Mesenteric fat pad (tissue), 1 donor: ENCODE measurements around the gene CHSY1. TPM values are rescaled to one million over a fixed set of nuclear protein-coding genes. Genes with fewer than 3 reads are reported as not detected.
A peak's percentile ranks its signal among the peaks of the same experiment; 100 is the strongest.

Experiments
- DNase-seq: peaks from one replicate; pipeline ENCODE4 v3.0.0-alpha.2; 2020; ENCODE audit warnings: low spot score
- total RNA-seq: library from RNA; stranded (reverse); fragmentation: NEBNext Ultra II Directional; extraction: Animal tissue kit (Norgen Biotek cat#: 25700); gene quantifications from one replicate; pipeline ENCODE4 v1.2.1, GENCODE V29; 2021
- donor health status: DM: yes; HTN: yes; CAD: no.

Gene CHSY1
- total RNA-seq, 1 donor from 2014 or later: 53.5 TPM

- DNase-seq: peak; percentile 75
Measured at GRCh38 chr15:101173233-101174119, 78.4 kb downstream of the CHSY1 start.

DNA sequence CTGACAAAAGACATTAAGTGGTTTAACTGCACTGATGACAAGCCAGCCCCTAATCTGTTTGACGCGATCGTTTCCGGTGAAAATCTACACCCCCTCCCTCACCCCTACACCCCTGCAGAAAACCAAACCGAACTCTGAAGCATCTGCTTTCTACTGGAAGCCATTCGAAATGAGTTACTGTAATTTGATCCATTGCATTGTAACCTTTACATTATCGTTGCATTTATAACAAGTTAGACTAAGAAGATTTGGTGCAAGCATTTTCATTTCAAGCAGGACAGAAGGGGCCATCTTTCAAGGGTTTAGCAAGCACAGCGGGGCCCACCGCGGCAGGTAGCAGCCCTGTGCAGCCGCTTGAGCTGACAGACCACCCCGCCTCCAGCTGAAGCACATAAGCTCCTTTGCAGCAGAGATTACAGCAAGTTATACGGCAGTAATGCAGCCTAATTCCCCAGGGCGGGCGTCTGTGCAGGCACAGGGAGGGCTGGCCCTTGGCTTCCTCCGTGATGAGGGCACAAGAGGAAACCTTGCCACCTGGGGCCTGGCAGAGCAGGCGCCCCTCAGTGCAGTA is 79.3 kb downstream of the CHSY1 start:
- DNase-seq: no peak

DNA sequence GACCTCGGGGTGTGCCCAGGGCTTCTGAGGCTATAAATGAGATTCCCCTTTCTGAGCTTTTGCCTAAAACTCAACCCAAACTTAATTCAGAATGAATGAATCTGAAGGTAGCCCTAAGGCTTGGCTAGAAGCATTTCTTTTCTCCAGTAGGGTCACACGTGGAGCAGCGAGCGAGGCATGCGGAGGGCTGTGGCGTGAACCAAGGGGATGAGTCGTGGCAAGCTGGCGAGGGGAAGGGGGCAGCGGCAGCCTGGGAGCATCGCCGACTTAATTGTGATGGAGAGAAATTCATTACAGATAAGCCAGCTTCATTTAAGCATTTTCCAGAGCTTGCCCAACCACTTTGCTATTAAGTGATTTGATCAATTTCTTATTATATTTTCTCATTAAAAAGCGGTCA is 79.9 kb downstream of the CHSY1 start:
- peak; percentile 37 for DNase-seq

DNA sequence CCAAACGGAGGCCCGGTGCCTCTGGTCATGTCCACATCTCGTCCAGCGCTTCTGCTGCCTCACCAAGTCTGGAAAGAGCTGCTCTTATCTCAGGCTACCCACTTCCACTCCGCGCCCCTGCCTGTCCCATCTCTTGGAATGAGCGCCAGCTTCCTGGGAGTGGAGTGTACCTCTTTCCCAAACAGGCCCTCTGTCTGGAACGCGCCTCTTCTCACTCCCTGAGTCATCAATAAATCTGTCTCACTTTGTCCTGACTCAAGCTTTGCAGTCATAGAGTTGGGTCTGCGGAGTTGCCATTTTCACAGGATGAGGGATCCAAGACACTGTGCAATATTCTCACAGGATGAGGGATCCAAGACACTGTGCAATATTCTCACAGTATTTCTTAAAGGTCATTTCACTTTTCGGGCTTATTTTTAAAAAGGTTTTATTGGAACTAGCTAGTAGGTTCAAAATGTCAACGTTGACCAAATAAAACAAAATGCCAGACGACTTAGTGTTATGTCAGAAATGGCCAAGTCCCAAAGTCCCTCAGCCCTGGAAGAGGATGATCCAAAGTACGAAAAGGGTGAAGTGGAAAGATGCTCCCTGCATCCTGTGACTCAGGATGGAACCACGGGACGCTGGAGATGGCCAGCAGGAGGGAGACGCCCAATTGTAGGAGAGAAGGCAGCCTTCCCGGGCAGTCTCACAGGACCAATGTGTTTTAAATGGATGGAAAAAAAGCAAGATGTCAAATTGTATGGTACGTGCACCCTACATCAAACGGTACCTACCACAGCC is 81.1 kb downstream of the CHSY1 start:
- DNase-seq: peak; percentile 88

GRCh38 chr15:101169495-101170071 is 82.3 kb downstream of the CHSY1 start:
- peak; percentile 88 for DNase-seq

GRCh38 chr15:101168898-101169494 is 82.9 kb downstream of the CHSY1 start:
- peak; percentile 51 for DNase-seq

DNA sequence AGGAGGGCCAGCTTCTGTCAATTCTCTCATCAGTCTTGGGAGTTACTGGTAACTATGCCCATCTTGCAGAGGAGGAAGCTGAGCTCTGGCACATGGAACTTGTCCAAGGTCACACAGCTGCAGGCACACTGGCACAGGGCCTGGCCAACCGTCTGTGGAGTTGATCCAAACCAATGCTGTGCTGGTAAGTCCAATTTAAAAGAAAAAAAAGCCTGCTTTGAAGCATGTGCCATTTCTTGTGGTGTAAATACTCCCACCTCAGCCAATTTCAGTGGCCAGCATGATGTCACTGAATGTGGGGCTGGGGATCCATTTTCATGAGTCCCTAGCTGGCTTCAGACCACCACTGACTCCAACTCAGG is 83.4 kb downstream of the CHSY1 start:
- peak; percentile 87 for DNase-seq

DNA sequence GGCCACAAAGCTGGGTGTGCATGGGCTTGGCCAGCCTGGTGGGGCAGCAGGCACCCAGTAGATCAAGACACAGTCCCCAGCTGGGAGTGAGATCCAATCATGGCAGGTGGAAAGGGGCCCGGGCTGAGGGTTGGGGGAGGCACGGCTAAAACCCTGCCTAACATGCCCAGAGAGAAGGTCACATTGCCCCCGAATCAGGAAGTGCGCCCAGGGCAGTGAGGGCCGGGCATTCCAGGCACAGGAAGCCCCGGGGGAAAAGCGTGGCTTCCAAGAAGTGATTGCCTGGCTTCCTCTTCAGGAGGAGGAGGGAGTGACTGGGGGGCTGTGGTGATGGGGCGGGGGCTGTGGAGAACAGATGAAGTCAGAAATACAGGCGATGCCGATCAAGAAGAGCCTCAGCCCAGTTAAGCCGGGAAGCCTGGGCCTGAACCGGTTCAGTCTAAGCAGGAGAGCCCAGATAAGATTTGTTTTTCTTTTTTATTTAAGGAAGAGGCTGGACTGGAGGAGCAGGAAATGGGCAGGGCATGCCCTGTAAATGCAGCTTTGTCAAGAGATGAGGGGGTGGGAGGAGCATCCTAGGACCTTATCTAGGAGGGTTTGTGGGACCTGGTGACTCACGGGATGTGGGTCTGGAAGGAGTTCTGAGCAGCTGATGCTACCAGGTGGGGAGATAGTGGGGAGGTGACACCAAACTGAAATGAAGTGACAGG is 83.9 kb downstream of the CHSY1 start:
- DNase-seq: peak; percentile 92

DNA sequence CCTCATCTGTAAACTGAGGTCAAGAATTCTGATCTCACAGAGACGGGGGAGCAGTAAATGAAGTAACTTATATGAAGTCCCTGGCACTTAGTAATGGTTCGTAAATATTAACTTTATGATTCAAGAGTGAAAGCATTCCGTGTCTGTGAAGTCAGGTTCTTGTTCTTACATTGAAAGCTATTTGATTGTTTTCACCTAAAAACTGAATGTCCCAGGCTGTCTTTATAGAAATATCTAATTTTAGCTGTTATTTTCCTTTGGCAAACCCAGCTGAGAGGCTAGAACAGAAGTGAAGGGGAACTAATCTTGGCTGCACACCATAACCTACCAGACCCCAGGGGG is 84.5 kb downstream of the CHSY1 start:
- DNase-seq: no peak

GRCh38 chr15:101165905-101166471 is 85.9 kb downstream of the CHSY1 start:
- no peak for DNase-seq

DNA sequence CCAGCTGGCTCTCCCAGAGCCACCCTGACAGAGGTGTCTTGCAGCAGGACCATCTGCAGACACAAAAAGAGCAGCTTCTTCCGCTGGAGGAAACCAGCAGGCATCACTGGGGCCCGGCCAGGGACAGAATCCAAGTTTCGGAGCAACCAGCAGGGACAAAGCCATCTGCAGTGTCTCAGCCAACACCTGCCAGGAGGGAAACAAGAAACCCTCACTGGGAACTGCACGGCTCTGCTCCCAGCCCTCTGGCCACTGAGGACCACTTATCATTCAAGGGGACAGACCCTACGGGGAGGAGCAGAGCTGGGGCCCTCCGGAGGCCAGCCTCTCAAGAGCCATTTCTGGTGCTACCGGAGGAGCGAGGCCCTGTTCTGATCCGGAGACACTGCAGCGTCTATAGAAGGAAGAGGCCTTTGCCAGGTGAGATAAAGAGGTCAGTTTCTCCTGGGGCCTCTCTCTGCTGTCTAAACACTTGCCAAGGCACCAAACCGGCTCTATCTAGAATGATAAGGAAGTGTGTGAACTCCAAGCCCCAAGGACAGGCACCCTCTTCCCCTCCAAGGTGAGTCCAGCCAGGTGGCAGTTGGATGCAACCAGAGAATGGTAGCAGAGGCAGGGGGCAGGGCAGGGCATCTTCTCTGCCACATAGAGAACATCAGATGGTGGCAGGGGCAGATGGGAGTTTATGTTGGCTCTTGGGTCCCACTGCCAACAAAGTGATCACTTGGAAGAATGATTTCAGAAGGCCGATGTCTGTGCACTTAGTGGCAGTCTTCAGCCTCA is 89.0 kb downstream of the CHSY1 start:
- DNase-seq: no peak

- no peak for DNase-seq
Measured at GRCh38 chr15:101161656-101162055, 90.2 kb downstream of the CHSY1 start.

DNA sequence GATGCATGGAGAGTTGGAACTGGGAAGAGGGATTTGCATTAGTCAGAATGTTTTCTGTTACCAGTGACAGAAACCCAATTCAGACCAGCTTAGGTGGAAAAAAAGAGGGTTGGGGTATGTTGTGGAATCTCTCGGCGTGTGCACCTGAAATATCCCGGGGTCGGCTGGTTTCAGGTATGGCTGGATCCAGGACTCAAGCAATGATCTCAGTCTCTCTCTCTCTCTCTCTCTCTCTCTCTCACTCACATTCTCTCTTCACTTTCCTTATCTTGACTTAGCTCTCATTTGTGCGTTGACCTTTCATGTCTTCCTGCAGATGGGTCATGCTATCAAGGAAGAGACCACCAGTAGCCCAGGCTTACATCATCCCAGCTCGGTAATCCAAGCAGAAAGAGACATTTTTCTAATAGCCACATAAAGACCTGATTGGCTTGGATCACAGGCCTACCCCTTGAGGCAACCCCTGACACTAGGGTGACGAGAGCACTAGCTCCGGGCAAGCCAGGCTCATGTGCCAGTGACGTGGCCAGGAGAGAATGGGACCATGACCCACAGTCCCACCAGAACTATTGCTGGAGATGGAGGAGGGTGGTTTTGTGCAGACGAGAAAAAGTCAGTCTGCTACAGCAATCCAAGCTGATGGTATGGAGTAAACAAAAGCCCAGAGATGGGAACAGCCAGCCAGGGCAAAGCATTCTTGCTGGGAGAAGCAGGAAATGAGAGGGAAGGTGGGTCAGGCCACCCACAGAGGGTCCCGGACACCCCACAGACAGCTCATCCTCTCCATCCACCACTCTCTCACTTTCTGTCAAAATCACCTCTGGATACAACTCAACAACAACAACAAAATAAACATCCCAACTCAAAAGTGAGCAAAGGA is 91.7 kb downstream of the CHSY1 start:
- no peak for DNase-seq

DNA sequence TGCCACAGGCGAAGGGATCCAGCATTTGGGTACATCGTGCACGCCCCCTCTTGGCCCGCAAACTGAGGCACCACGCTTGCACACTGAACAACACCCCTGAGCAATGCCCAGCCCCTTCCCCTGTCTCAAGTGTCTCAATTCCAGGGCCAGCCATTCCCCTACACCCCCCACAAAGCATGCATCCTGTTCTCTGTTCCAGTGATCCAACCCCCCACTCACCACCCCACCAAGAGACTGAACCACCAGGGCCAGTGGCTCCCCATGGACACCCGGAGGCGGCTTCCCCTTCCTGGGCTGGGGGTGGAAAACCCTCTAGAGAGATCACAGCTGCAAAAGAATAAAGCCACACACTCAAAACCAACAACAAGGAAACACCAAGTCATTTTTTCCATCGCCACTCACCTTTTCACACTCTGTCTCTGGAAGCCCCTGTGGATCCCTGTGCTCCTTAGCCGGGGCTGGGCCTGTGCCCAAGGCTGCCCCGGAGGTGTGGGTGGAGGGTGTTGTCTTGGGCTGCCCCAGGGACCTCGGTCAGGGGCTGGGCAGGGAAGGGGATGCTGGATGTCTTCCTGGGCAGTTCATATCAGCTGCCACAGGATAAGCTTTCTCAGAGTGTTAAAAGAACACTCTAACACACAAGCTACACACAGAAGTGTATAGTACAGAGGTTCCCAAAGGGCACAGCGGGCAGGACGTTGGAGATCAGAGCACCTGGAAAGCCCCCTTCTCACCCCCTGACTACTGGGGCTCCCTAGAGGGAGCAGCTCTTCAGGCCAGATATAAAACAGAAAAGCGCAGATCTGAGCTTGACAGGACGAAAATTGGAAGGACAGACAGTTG is 92.5 kb downstream of the CHSY1 start:
- no peak for DNase-seq

DNA sequence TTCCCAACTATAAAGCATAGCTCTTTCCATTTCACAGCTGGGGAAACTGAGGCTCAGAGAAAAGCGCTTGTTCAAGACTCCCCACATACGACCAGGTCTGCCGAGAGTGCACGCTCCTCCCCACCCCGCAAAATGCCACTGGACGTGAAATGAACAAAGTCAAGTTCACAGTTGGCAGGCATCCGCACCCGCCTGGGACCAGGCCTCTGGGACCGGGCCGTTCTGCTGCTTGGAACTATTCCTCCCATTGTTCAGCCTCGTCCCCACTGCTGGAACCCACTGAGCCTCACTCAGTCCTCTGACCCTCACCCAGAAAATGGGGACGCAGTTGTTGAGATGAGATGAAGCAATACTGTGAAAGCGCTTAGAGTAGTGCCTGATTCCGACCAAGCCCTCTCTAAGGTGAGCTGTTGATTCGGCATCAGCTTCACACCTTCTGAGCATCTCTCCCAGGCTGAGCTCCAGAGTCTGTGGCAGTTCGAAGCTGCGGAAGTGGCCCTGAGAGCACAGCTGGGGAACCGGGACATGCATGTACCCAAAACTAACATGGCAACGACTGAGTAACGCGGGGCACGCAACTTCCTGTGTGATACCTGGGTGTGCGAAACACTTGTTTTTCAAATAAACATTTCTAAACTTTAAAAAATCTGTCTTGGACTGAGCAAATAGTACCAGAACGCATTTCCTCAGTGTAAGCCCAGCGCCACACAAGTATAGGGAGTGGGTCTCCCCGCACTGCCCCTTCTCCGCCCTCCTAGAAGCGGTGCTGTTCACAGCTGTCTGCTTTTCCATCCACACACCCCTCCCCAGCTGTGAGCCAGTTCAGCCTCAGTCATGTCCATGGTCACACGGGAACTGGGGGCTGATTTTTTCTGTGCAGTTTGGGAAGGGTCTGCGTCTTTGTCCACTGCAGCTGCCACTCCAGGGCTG is 93.4 kb downstream of the CHSY1 start:
- DNase-seq: no peak

DNA sequence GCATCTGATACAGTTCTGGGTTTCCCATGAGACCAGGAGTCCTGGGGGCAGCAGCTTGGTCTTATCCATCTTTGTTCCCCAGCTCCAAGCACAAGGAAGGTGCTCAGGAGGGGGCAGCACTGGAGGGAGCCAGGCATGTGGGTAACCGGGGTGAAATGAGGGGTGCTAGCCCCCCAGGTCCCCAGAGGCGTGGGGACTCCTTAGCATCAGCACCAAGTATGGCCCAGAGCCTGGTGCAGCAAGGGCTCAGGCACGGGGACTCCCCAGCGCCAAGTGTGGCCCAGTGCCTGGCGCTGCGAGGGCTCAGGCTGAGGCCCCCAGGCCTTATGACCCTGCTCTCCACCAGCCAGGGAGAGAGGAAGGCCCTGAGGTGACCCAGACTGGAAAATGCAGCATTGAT is 94.1 kb downstream of the CHSY1 start:
- no peak for DNase-seq
